Measurements from ENCODE around the gene TRHDE.

The TRHDE gene

GRCh38 chr12:72272091-72272661, at the start of gene TRHDE:
Gene TRHDE (plus strand): TSS chr12:72272370. CDS start chr12:72272644, 274 bp downstream.
- Histone ChIP-seq H3K9me3 (replicated peaks in 1 of 11) (peaks cover 16 to 32% (median 28%) of the 10 kb centered on the region in 11 experiments), H3K27me3 (peaks cover 23 to 48% (median 42%) of the 10 kb centered on the region in 11 experiments), H3K4me1 (peaks cover 0 to 6% (median 0%) of the 10 kb centered on the region in 10 experiments; a peak in 1 of 20 replicates), H3K4me2 (peak within 1 kb of the TSS; percentile 60 to 86 (median 68)), H4K20me1 (no peaks in the 10 kb centered on the region), H3K27ac (no peak within 1 kb of the TSS), H3K4me3 (peak within 1 kb of the TSS; percentile 48 to 66 (median 54)), H3K36me3 (no peaks in the 10 kb centered on the region), H3K9ac (peak within 1 kb of the TSS in 3 of 11 experiments; percentile 18 to 19 (median 19); a peak in 4 of 22 replicates)
- no peak for TF ChIP-seq Cebpa-rat (IDR thresholded peaks at IDR 0.05)

GRCh38 chr12:72226510-72226909, 45.7 kb upstream of the TRHDE start:
- no peak overlapping the region for H3K4me3 ChIP-seq
- no peak for TF ChIP-seq Cebpa-rat (IDR thresholded peaks at IDR 0.05)
- H3K4me2 ChIP-seq: no peak overlapping the region
- H3K36me3 ChIP-seq: no peaks in the 10 kb centered on the region
- no peaks in the 10 kb centered on the region for H3K9me3 ChIP-seq (replicated peaks in 1 of 11)
- no peaks in the 10 kb centered on the region for H3K27me3 ChIP-seq
- H3K27ac ChIP-seq: no peak overlapping the region
- no peaks in the 10 kb centered on the region for H3K4me1 ChIP-seq
- no peaks in the 10 kb centered on the region for H4K20me1 ChIP-seq
- H3K9ac ChIP-seq: no peak overlapping the region

GRCh38 chr12:72228424-72228823, 43.7 kb upstream of the TRHDE start:
- Histone ChIP-seq H3K27ac (no peak overlapping the region), H3K27me3 (no peaks in the 10 kb centered on the region), H3K4me2 (no peak overlapping the region), H3K36me3 (no peaks in the 10 kb centered on the region), H3K9ac (no peak overlapping the region), H3K9me3 (replicated peaks in 1 of 11) (no peaks in the 10 kb centered on the region), H4K20me1 (no peaks in the 10 kb centered on the region), H3K4me1 (no peaks in the 10 kb centered on the region), H3K4me3 (no peak overlapping the region)
- 0 out of 22 replicates have a peak, but pooled peaks of 1 of the 11 experiments have one; percentile 32 for TF ChIP-seq Cebpa-rat (IDR thresholded peaks at IDR 0.05)

GRCh38 chr12:72230589-72230988, 41.6 kb upstream of the TRHDE start:
- Histone ChIP-seq H3K36me3 (no peaks in the 10 kb centered on the region), H3K4me3 (no peak overlapping the region), H3K4me1 (no peaks in the 10 kb centered on the region), H3K9ac (no peak overlapping the region), H4K20me1 (no peaks in the 10 kb centered on the region), H3K27ac (no peak overlapping the region), H3K4me2 (no peak overlapping the region), H3K9me3 (replicated peaks in 1 of 11) (no peaks in the 10 kb centered on the region), H3K27me3 (no peaks in the 10 kb centered on the region)
- no peak for TF ChIP-seq Cebpa-rat (IDR thresholded peaks at IDR 0.05)

- no peak overlapping the region for H3K4me3 ChIP-seq
These were observed 37.3 kb upstream of the TRHDE start for GRCh38 chr12:72234886-72235285.

GRCh38 chr12:72236071-72236705, 36.0 kb upstream of the TRHDE start:
- Histone ChIP-seq H3K4me2 (no peak overlapping the region), H3K36me3 (no peaks in the 10 kb centered on the region), H3K9me3 (replicated peaks in 1 of 11) (no peaks in the 10 kb centered on the region), H3K9ac (no peak overlapping the region), H4K20me1 (no peaks in the 10 kb centered on the region; a peak in 1 of 22 replicates), H3K27ac (no peak overlapping the region), H3K4me3 (no peak overlapping the region), H3K27me3 (no peaks in the 10 kb centered on the region), H3K4me1 (no peaks in the 10 kb centered on the region)
- no peak for TF ChIP-seq Cebpa-rat (IDR thresholded peaks at IDR 0.05)

More at GRCh38 chr12:72234886-72235285, 37.3 kb upstream of the TRHDE start:
- no peaks in the 10 kb centered on the region for H3K27me3 ChIP-seq
- no peaks in the 10 kb centered on the region; a peak in 1 of 22 replicates for H4K20me1 ChIP-seq
- no peaks in the 10 kb centered on the region for H3K4me1 ChIP-seq
- H3K4me2 ChIP-seq: no peak overlapping the region
- no peak for TF ChIP-seq Cebpa-rat (IDR thresholded peaks at IDR 0.05)
- H3K27ac ChIP-seq: no peak overlapping the region
- no peak overlapping the region for H3K9ac ChIP-seq
- no peaks in the 10 kb centered on the region for H3K36me3 ChIP-seq
- H3K9me3 ChIP-seq (replicated peaks in 1 of 11): no peaks in the 10 kb centered on the region

GRCh38 chr12:72241552-72241951, 30.6 kb upstream of the TRHDE start:
- no peak for TF ChIP-seq Cebpa-rat (IDR thresholded peaks at IDR 0.05)
- Histone ChIP-seq H3K9me3 (replicated peaks in 1 of 11) (no peaks in the 10 kb centered on the region), H4K20me1 (no peaks in the 10 kb centered on the region; a peak in 1 of 22 replicates), H3K4me3 (no peak overlapping the region), H3K4me2 (no peak overlapping the region), H3K9ac (no peak overlapping the region), H3K36me3 (no peaks in the 10 kb centered on the region), H3K27me3 (no peaks in the 10 kb centered on the region), H3K4me1 (no peaks in the 10 kb centered on the region), H3K27ac (no peak overlapping the region)

- H3K9ac ChIP-seq: no peak overlapping the region
- no peak for TF ChIP-seq Cebpa-rat (IDR thresholded peaks at IDR 0.05)
- no peak overlapping the region for H3K4me2 ChIP-seq
- no peaks in the 10 kb centered on the region for H3K9me3 ChIP-seq (replicated peaks in 1 of 11)
- no peak overlapping the region for H3K4me3 ChIP-seq
- no peak overlapping the region for H3K27ac ChIP-seq
- H4K20me1 ChIP-seq: no peaks in the 10 kb centered on the region
- H3K4me1 ChIP-seq: no peaks in the 10 kb centered on the region
- no peaks in the 10 kb centered on the region for H3K27me3 ChIP-seq
- H3K36me3 ChIP-seq: no peaks in the 10 kb centered on the region
These were observed 29.2 kb upstream of the TRHDE start for GRCh38 chr12:72242946-72243345.

GRCh38 chr12:72246370-72246769, 25.8 kb upstream of the TRHDE start:
- Histone ChIP-seq H3K4me3 (no peak overlapping the region), H3K27me3 (no peaks in the 10 kb centered on the region), H3K4me1 (no peaks in the 10 kb centered on the region), H3K36me3 (no peaks in the 10 kb centered on the region), H3K27ac (no peak overlapping the region), H3K9me3 (replicated peaks in 1 of 11) (peaks cover 0 to 23% (median 5%) of the 10 kb centered on the region in 11 experiments; a peak in 13 of 22 replicates), H4K20me1 (no peaks in the 10 kb centered on the region), H3K9ac (no peak overlapping the region), H3K4me2 (no peak overlapping the region)
- no peak for TF ChIP-seq Cebpa-rat (IDR thresholded peaks at IDR 0.05)

- Histone ChIP-seq H3K27me3 (no peaks in the 10 kb centered on the region), H3K9ac (no peak overlapping the region), H3K27ac (no peak overlapping the region), H3K9me3 (replicated peaks in 1 of 11) (peaks cover 0 to 29% (median 5%) of the 10 kb centered on the region in 11 experiments; a peak in 13 of 22 replicates), H3K4me2 (no peak overlapping the region), H3K4me1 (no peaks in the 10 kb centered on the region), H3K36me3 (no peaks in the 10 kb centered on the region), H3K4me3 (no peak overlapping the region), H4K20me1 (no peaks in the 10 kb centered on the region)
- TF ChIP-seq Cebpa-rat (IDR thresholded peaks at IDR 0.05): no peak
These were observed 21.8 kb upstream of the TRHDE start for GRCh38 chr12:72250346-72250745.
